Endothelial cell of umbilical vein (primary cell): ENCODE measurements around the gene IBTK. TPM values are rescaled to one million over a fixed set of nuclear protein-coding genes. Genes with fewer than 3 reads are reported as not detected.
"Not testable (repeated sequence)": the region's sequence is repeated elsewhere in the genome, so short reads cannot be mapped to it uniquely, and the experiment has no call there.

Experiments
- BruUV-seq: library from RNA; stranded (reverse); fragments of 400-500 nt; replicated peaks from 2 replicates; lab custom pipeline; 2021; lab: Mats Ljungman, UMichigan
- CTCF ChIA-PET: fragments of 300-600, 350-600 bp; sonication (Branson Sonifier 250); formaldehyde crosslinking; loops from one replicate; lab custom pipeline; 2021; ENCODE audit warnings: antibody characterized with exemption, inconsistent platforms; lab: Charles Lee
- POLR2A ChIA-PET: fragments of 300-600, 350-600 bp; sonication (Branson Sonifier 250); formaldehyde crosslinking; loops from one replicate; lab custom pipeline; 2021; ENCODE audit warnings: antibody characterized with exemption, inconsistent platforms; lab: Charles Lee
- DNase-seq: peaks from one replicate; pipeline ENCODE4 v3.0.0-alpha.2; 2011; ENCODE audit warnings: low read depth, low spot score
- FAIRE-seq: peaks from 2 replicates; lab custom pipeline; 2011; peaks lifted over from hg19 to GRCh38; lab: Jason Lieb, UNC
- H2AFZ ChIP-seq: 2 replicates; pipeline ENCODE4 v1.6.0; 2012; ENCODE audit warnings: low read depth, low read length, control low read depth, inconsistent platforms
- H3K27ac ChIP-seq: 2 replicates; pipeline ENCODE4 v1.5.1; 2011; ENCODE audit warnings: low read depth, mild to moderate bottlenecking, control low read depth, low read length, moderate library complexity; ENCODE audit not compliant: insufficient read depth
- H3K27me3 ChIP-seq, 2 experiments: 2 replicates each; pipeline versions ENCODE4 v1.6.0 to v1.6.1; 2011; ENCODE audit warnings: low read length in 2 of 2, mixed read lengths in 1 of 2; ENCODE audit not compliant: control insufficient read depth in 2 of 2, insufficient read depth in 2 of 2
- H3K36me3 ChIP-seq, 2 experiments: 2 replicates in 1 of 2; 3 replicates in 1 of 2; pipeline ENCODE4 v1.5.1; 2011; ENCODE audit warnings: low read length in 2 of 2, mild to moderate bottlenecking in 1 of 2, moderate library complexity in 1 of 2; ENCODE audit not compliant: control insufficient read depth in 2 of 2, insufficient read depth in 2 of 2; ENCODE audit errors: extremely low read depth in 1 of 2
- H3K4me1 ChIP-seq: 3 replicates; pipeline ENCODE4 v1.5.1; 2011; ENCODE audit warnings: mild to moderate bottlenecking, low read length; ENCODE audit not compliant: control insufficient read depth, insufficient read depth; ENCODE audit errors: extremely low read depth
- H3K4me2 ChIP-seq: 2 replicates; pipeline ENCODE4 v1.6.1; 2011; ENCODE audit warnings: low read length, control low read depth, mixed read lengths; ENCODE audit not compliant: insufficient read depth
- H3K4me3 ChIP-seq, 3 experiments: fragments of 200-600 bp in 1 of 3; sonication (generic), shearing (Covaris generic) in 1 of 3; replicated peaks in 1 of 3; 2 replicates each; pipeline ENCODE4 v1.5.1; 2011 to 2016; ENCODE audit warnings: control low read depth in 3 of 3, low read length in 3 of 3, mild to moderate bottlenecking in 2 of 3, inconsistent platforms in 1 of 3, low read depth in 1 of 3, moderate library complexity in 1 of 3; ENCODE audit not compliant: insufficient read depth in 1 of 3
- H3K79me2 ChIP-seq: 2 replicates; pipeline ENCODE4 v1.6.0; 2012; ENCODE audit warnings: low read length, inconsistent platforms; ENCODE audit not compliant: control insufficient read depth, insufficient read depth
- H3K9ac ChIP-seq: replicated peaks from 2 replicates; pipeline ENCODE3; 2011; ENCODE audit warnings: low read length, control low read depth; ENCODE audit not compliant: insufficient read depth; ENCODE audit errors: extremely low read depth
- H3K9me1 ChIP-seq: replicated peaks from 3 replicates; pipeline ENCODE4 v1.6.0; 2011; ENCODE audit warnings: mild to moderate bottlenecking, low read length; ENCODE audit not compliant: control insufficient read depth, insufficient read depth; ENCODE audit errors: extremely low read depth
- H3K9me3 ChIP-seq: replicated peaks from 2 replicates; pipeline ENCODE4 v1.5.1; 2012; ENCODE audit warnings: low read length, inconsistent platforms; ENCODE audit not compliant: control insufficient read depth, insufficient read depth
- H4K20me1 ChIP-seq: replicated peaks from 2 replicates; pipeline ENCODE3; 2011; ENCODE audit warnings: mild to moderate bottlenecking, low read length; ENCODE audit not compliant: control insufficient read depth, insufficient read depth; ENCODE audit errors: extremely low read depth
- FOS ChIP-seq: IDR thresholded peaks from 2 replicates; pipeline ENCODE4 v1.6.1; 2011; ENCODE audit warnings: mild to moderate bottlenecking, low read length, moderate library complexity, borderline replicate concordance; ENCODE audit not compliant: insufficient read depth
- dilution Hi-C: fragments of 300-500 bp; cut with MboI; formaldehyde crosslinking; loops from one replicate; pipeline ENCODE4 v1.15.0; 2019; ENCODE audit warnings: low sequenced_read_pairs; ENCODE audit not compliant: extremely low pct_ligation_motif_present
- intact Hi-C: fragments of 100-400 bp; cut with micrococcal nuclease; formaldehyde crosslinking; loops from one replicate; pipeline ENCODE4 v1.10.0; 2022
- polyA plus RNA-seq, 4 experiments: library from polyadenylated mRNA; depleted of rRNA in 3 of 4; stranded (reverse) in 3 of 4; unstranded in 1 of 4; fragments of >200 nt; gene quantifications; 2 replicates each; pipeline versions ENCODE4 v1.2.1 to v1.2.3, GENCODE V29; 2011 to 2012; ENCODE audit warnings: missing spikeins in 1 of 4
- total RNA-seq: library from RNA; stranded (reverse); gene quantifications from 2 replicates; pipeline ENCODE4 v1.2.3, GENCODE V29; 2021
- TF ChIP-seq, protein P1 (sequence below): IDR thresholded peaks from 2 replicates; pipeline ENCODE4 v1.6.1; 2011; ENCODE audit not compliant: insufficient read depth, insufficient read length

The IBTK gene
- total and polyA plus RNA-seq, 2 donors (not counting 3 experiments of a cell fraction or from before 2014, with no cell fraction given): 6.7 to 30.5 TPM

DNA sequence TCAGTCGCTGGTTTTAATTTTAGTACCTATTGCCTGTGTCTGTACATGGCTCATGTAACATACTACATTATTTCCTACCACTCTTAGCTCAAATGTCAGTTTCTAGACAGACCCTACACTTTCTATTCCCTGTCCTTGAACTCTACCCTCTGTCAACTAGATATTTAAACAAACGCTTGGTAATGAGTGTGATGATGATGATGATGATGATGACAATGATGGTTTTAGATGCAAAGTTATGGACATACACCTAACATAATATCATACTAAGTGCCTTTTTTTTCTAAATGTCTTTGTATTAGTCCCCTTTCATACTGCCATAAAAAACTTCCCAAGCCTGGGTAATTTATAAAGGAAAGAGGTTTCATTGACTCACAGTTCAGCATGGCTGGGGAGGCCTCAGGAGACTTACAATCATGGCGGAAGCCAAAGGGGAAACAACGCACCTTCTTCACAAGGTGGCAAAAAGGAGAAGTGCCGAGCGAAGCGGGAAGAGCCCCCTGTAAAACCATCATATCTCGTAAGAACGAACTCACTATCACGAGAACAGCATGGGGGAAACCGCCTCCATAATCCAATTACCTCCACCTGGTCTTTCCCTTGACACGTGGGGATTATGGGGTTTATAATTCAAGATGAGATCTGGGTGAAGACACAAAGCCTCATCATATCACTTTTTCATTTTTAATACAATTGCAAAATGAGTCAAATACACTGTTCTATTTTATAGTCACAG is 87.1 kb downstream of the IBTK start:
- H3K79me2 ChIP-seq: no peaks in the 10 kb centered on the region
- no peaks in the 10 kb centered on the region for H4K20me1 ChIP-seq
- H3K9me3 ChIP-seq: no peaks in the 10 kb centered on the region
- no peaks in the 10 kb centered on the region for H3K36me3 ChIP-seq
- H3K27ac ChIP-seq: no peak overlapping the region
- BruUV-seq: no TSS peak
- DNase-seq (no peak), FAIRE-seq (no peak)
- no peaks in the 10 kb centered on the region for H3K9me1 ChIP-seq
- POLR2A ChIA-PET: no interaction called here
- CTCF ChIA-PET: no interaction called here
- no peak for TF ChIP-seq FOS
- TF ChIP-seq, protein P1, sequence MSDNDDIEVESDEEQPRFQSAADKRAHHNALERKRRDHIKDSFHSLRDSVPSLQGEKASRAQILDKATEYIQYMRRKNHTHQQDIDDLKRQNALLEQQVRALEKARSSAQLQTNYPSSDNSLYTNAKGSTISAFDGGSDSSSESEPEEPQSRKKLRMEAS: no peak
- no peaks in the 10 kb centered on the region for H3K4me1 ChIP-seq
- dilution Hi-C loops: no loop called here
- H3K27me3 ChIP-seq: no peaks in the 10 kb centered on the region
- H3K9ac ChIP-seq: no peak overlapping the region
- no peak overlapping the region for H3K4me3 ChIP-seq
- no peak overlapping the region for H3K4me2 ChIP-seq
- no peak overlapping the region for H2AFZ ChIP-seq
- intact Hi-C loops: no loop called here

DNA sequence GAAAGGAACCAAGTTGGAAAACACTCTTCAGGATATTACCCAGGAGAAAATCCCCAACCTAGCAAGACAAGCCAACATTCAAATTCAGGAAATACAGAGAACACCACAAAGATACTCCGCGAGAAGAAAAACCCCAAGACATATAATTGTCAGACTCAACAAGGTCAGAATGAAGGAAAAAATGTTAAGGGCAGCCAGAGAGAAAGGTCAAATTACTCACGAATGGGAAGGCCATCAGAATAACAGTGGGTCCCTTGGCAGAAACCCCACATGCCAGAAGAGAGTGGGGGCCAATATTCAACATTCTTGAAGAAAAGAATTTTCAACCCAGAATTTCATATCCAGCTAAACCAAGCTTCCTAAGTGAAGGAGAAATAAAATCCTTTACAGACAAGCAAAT is 94.8 kb downstream of the IBTK start:
- H3K4me3 ChIP-seq, BruUV-seq, dilution Hi-C loops, H3K79me2 ChIP-seq, POLR2A ChIA-PET, H3K9me3 ChIP-seq, H4K20me1 ChIP-seq, H2AFZ ChIP-seq, FAIRE-seq, H3K36me3 ChIP-seq, H3K9me1 ChIP-seq, H3K27me3 ChIP-seq, intact Hi-C loops, H3K27ac ChIP-seq, H3K4me2 ChIP-seq, H3K9ac ChIP-seq, DNase-seq, H3K4me1 ChIP-seq: not testable (repeated sequence)
- CTCF ChIA-PET: interaction anchor here (1.6 kb wide), 1 partner anchor 10 kb away, joined by 3 read pairs; no protein-coding TSS in a partner anchor

- H3K4me3 ChIP-seq, H3K27me3 ChIP-seq, dilution Hi-C loops, H3K27ac ChIP-seq, H4K20me1 ChIP-seq, H3K9me1 ChIP-seq, H2AFZ ChIP-seq, POLR2A ChIA-PET, H3K79me2 ChIP-seq, intact Hi-C loops, H3K36me3 ChIP-seq, H3K9me3 ChIP-seq, H3K4me2 ChIP-seq, DNase-seq, BruUV-seq, H3K9ac ChIP-seq, FAIRE-seq, H3K4me1 ChIP-seq: not testable (repeated sequence)
- CTCF ChIA-PET: interaction anchor here (1.1 to 1.3 kb wide), 2 partner anchors 18 to 110 kb away, joined by 3 read pairs; no protein-coding TSS in a partner anchor
Observed at GRCh38 chr6:82151147-82151546, 96.4 kb downstream of the IBTK start.
